ENCODE measurements around the gene TRPT1. TPM values are rescaled to one million over a fixed set of nuclear protein-coding genes. Genes with fewer than 3 reads are reported as not detected.
A peak's percentile ranks its signal among the peaks of the same experiment; 100 is the strongest.

The TRPT1 gene
- total and polyA plus RNA-seq, 9 of the 15 experiments (the other 6 are each of a cell fraction or from before 2014, with no cell fraction given) = 4.6 to 41.7 (median 23.1) TPM

GRCh38 chr11:64224151-64224890, 1.7 kb downstream of the TRPT1 start (continued):
- TF ChIP-seq, protein P1, sequence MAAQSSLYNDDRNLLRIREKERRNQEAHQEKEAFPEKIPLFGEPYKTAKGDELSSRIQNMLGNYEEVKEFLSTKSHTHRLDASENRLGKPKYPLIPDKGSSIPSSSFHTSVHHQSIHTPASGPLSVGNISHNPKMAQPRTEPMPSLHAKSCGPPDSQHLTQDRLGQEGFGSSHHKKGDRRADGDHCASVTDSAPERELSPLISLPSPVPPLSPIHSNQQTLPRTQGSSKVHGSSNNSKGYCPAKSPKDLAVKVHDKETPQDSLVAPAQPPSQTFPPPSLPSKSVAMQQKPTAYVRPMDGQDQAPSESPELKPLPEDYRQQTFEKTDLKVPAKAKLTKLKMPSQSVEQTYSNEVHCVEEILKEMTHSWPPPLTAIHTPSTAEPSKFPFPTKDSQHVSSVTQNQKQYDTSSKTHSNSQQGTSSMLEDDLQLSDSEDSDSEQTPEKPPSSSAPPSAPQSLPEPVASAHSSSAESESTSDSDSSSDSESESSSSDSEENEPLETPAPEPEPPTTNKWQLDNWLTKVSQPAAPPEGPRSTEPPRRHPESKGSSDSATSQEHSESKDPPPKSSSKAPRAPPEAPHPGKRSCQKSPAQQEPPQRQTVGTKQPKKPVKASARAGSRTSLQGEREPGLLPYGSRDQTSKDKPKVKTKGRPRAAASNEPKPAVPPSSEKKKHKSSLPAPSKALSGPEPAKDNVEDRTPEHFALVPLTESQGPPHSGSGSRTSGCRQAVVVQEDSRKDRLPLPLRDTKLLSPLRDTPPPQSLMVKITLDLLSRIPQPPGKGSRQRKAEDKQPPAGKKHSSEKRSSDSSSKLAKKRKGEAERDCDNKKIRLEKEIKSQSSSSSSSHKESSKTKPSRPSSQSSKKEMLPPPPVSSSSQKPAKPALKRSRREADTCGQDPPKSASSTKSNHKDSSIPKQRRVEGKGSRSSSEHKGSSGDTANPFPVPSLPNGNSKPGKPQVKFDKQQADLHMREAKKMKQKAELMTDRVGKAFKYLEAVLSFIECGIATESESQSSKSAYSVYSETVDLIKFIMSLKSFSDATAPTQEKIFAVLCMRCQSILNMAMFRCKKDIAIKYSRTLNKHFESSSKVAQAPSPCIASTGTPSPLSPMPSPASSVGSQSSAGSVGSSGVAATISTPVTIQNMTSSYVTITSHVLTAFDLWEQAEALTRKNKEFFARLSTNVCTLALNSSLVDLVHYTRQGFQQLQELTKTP (IDR thresholded peaks at IDR 0.05; ENCODE audit: low read depth in 1 of 2, partially characterized antibody in 2 of 2) = no peak
- TF ChIP-seq SRF (CRISPR knock-in tag; IDR thresholded peaks at IDR 0.05) (no peak), DIDO1 (tag; IDR thresholded peaks at IDR 0.05; ENCODE audit: low read depth) (no peak), PRPF4 (IDR thresholded peaks at IDR 0.05; ENCODE audit: insufficient read depth, low read depth, low read length, poor library complexity, severe bottlenecking) (no peak), POLR2G (IDR thresholded peaks at IDR 0.05; ENCODE audit: low read depth, low read length) (peak; percentile 81), CEBPB (tag; IDR thresholded peaks at IDR 0.05) (peak; percentile 43), CREB5 (CRISPR knock-in tag; IDR thresholded peaks at IDR 0.05) (no peak)
- TF ChIP-seq, protein P2, sequence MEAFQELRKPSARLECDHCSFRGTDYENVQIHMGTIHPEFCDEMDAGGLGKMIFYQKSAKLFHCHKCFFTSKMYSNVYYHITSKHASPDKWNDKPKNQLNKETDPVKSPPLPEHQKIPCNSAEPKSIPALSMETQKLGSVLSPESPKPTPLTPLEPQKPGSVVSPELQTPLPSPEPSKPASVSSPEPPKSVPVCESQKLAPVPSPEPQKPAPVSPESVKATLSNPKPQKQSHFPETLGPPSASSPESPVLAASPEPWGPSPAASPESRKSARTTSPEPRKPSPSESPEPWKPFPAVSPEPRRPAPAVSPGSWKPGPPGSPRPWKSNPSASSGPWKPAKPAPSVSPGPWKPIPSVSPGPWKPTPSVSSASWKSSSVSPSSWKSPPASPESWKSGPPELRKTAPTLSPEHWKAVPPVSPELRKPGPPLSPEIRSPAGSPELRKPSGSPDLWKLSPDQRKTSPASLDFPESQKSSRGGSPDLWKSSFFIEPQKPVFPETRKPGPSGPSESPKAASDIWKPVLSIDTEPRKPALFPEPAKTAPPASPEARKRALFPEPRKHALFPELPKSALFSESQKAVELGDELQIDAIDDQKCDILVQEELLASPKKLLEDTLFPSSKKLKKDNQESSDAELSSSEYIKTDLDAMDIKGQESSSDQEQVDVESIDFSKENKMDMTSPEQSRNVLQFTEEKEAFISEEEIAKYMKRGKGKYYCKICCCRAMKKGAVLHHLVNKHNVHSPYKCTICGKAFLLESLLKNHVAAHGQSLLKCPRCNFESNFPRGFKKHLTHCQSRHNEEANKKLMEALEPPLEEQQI (IDR thresholded peaks at IDR 0.05) = no peak
- TF ChIP-seq, protein P3, sequence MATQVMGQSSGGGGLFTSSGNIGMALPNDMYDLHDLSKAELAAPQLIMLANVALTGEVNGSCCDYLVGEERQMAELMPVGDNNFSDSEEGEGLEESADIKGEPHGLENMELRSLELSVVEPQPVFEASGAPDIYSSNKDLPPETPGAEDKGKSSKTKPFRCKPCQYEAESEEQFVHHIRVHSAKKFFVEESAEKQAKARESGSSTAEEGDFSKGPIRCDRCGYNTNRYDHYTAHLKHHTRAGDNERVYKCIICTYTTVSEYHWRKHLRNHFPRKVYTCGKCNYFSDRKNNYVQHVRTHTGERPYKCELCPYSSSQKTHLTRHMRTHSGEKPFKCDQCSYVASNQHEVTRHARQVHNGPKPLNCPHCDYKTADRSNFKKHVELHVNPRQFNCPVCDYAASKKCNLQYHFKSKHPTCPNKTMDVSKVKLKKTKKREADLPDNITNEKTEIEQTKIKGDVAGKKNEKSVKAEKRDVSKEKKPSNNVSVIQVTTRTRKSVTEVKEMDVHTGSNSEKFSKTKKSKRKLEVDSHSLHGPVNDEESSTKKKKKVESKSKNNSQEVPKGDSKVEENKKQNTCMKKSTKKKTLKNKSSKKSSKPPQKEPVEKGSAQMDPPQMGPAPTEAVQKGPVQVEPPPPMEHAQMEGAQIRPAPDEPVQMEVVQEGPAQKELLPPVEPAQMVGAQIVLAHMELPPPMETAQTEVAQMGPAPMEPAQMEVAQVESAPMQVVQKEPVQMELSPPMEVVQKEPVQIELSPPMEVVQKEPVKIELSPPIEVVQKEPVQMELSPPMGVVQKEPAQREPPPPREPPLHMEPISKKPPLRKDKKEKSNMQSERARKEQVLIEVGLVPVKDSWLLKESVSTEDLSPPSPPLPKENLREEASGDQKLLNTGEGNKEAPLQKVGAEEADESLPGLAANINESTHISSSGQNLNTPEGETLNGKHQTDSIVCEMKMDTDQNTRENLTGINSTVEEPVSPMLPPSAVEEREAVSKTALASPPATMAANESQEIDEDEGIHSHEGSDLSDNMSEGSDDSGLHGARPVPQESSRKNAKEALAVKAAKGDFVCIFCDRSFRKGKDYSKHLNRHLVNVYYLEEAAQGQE (IDR thresholded peaks at IDR 0.05; ENCODE audit: borderline replicate concordance) = no peak
- TF ChIP-seq, protein P3 (CRISPR knock-in tag; IDR thresholded peaks at IDR 0.05; ENCODE audit: low read depth) = 0 out of 2 replicates have a peak, but pooled peaks have one; percentile 57
